AG04449 (cell line): ENCODE measurements around the gene KIAA0586.
"Not testable (repeated sequence)": the region's sequence is repeated elsewhere in the genome, so short reads cannot be mapped to it uniquely, and the experiment has no call there.

ENCODE experiments used
- CTCF ChIA-PET: fragments of 350-600 bp; formaldehyde crosslinking; extraction: SDS; loops from one replicate; lab custom pipeline; 2021; ENCODE audit warnings: antibody characterized with exemption; lab: Yijun Ruan, JAX
- POLR2A ChIA-PET: fragments of 400-600, 350-600 bp; formaldehyde crosslinking; extraction: SDS; loops from one replicate; lab custom pipeline; 2020; ENCODE audit warnings: antibody characterized with exemption, inconsistent platforms; lab: Yijun Ruan, JAX
- DNase-seq: peaks from one replicate; pipeline ENCODE4 v3.0.0-alpha.2; 2010; ENCODE audit warnings: low read depth, low spot score
- H3K4me3 ChIP-seq: 2 replicates; pipeline ENCODE4 v1.5.1; 2011; ENCODE audit warnings: low read depth, mild to moderate bottlenecking, control low read depth, low read length
- TF ChIP-seq, protein P1 (sequence below): IDR thresholded peaks from one replicate; pipeline ENCODE4 v1.5.1; 2011; ENCODE audit warnings: mild to moderate bottlenecking, moderate library complexity, low read length, control low read depth, inconsistent platforms; ENCODE audit not compliant: insufficient read depth; ENCODE audit errors: missing control alignments

KIAA0586 gene

DNA sequence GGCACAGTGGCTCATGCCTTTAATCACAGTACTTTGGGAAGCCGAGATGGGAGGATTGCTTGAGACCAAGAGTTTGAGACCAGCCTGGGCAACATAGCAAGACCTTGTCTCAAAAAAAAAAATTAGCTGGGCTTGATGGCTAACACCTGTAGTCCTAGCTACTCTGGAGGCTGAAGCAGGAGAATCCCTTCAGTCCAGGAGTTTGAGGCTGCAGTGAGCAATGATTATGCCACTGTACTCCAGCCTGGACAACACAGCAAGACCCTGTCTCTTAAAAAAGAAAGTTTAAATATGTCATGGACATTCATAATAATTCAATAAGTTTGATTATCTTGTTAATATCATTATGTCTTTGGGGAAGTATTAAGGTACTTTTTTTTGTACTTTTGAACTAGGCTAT is 38.9 kb downstream of the KIAA0586 start:
- DNase-seq: no peak
- POLR2A ChIA-PET: no interaction called here
- CTCF ChIA-PET: interaction anchor here (1.1 kb wide), 1 partner anchor 589 kb away, joined by 4 read pairs; no protein-coding TSS in a partner anchor
- TF ChIP-seq, protein P1, sequence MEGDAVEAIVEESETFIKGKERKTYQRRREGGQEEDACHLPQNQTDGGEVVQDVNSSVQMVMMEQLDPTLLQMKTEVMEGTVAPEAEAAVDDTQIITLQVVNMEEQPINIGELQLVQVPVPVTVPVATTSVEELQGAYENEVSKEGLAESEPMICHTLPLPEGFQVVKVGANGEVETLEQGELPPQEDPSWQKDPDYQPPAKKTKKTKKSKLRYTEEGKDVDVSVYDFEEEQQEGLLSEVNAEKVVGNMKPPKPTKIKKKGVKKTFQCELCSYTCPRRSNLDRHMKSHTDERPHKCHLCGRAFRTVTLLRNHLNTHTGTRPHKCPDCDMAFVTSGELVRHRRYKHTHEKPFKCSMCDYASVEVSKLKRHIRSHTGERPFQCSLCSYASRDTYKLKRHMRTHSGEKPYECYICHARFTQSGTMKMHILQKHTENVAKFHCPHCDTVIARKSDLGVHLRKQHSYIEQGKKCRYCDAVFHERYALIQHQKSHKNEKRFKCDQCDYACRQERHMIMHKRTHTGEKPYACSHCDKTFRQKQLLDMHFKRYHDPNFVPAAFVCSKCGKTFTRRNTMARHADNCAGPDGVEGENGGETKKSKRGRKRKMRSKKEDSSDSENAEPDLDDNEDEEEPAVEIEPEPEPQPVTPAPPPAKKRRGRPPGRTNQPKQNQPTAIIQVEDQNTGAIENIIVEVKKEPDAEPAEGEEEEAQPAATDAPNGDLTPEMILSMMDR: no peak
- no peak overlapping the region for H3K4me3 ChIP-seq

DNA sequence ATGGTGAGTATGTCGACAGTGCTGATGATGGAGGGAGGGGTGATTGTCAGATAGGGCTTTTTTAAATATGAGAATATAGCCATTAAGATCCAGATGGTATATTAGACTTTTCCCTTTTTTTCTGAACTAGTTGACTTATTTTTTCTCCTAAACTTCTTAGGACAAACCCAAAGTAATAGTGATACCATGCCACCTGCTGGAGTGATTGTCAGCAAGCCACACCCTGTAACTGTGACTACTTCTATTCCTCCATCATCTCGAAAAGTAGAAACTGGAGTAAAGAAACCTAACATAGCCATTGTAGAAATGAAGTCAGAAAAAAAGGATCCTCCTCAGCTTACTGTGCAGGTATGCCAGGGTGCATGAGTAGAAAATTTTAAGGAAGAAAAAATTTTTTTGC is 40.1 kb downstream of the KIAA0586 start:
- CTCF ChIA-PET: interaction anchor here (1.1 kb wide), 1 partner anchor 588 kb away, joined by 4 read pairs; no protein-coding TSS in a partner anchor
- H3K4me3 ChIP-seq: no peak overlapping the region
- POLR2A ChIA-PET: no interaction called here
- TF ChIP-seq, protein P1: no peak
- no peak for DNase-seq

DNA sequence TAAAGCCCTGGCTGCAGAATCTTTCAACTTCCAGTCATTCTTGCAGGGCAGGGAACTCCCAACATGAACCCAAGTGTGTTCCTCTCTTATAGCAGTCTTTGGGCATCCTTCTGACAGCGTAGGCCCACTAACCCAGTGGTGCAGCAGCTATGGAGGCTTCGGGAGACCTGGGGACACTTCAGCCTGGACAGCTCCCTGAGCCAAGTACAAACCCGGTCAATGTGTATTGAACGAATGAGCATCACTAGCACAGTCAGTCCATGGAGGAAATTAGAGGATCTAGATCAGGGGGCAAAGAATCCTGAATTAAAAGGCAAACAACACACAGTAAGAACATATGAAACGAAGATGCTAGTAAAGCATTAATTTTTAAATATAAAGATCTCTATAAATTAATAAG is 41.8 kb downstream of the KIAA0586 start:
- no peak for DNase-seq
- no peak overlapping the region for H3K4me3 ChIP-seq
- POLR2A ChIA-PET: no interaction called here
- CTCF ChIA-PET: no interaction called here
- TF ChIP-seq, protein P1: no peak

DNA sequence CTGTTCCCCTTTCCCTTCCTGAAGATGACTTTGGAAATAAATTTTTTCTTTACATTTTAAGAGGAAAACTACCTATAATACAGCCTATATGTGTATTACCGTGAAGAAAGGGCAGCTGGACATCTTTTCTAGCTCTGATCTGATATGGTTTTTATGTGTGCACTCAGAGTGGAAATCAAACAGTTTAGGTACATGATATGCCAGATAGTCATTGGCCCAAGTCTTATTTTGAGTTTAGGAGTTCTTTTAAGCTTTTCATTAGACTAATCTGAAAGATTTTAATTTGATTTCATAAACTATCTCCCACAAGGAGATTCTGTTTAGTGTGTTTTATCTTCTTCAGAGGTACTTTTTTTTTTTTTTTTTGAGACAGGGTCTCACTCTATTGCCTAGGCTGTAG is 48.8 kb downstream of the KIAA0586 start:
- H3K4me3 ChIP-seq: no peak overlapping the region
- CTCF ChIA-PET: interaction anchor here (0.9 kb wide), 1 partner anchor 25 kb away, joined by 3 read pairs; no protein-coding TSS in a partner anchor
- POLR2A ChIA-PET: no interaction called here
- TF ChIP-seq, protein P1: no peak
- no peak for DNase-seq

DNA sequence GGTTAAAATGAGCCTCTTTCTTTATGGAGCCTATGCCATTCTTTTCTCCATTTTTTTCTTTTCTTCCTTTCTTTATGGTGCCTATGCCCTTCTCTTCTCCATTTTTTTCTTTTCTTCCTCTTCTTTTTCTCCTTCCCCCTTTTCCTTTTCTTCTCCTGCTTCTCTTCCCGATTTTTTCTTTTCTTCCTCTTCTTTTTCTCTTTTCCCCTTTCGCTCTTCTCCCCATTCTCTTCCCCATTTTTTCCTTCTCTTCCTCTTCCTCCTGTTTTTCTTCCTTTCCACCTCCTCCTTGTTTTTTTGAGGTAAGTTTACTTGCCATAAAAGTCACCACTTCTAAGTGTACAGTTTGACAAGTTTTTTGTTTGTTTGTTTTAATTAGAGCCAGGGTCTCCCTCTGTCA is 50.1 kb downstream of the KIAA0586 start:
- H3K4me3 ChIP-seq: no peak overlapping the region
- TF ChIP-seq, protein P1: no peak
- DNase-seq: no peak
- POLR2A ChIA-PET: no interaction called here
- CTCF ChIA-PET: interaction anchor here (2.0 kb wide), 1 partner anchor 24 kb away, joined by 5 read pairs; no protein-coding TSS in a partner anchor

DNA sequence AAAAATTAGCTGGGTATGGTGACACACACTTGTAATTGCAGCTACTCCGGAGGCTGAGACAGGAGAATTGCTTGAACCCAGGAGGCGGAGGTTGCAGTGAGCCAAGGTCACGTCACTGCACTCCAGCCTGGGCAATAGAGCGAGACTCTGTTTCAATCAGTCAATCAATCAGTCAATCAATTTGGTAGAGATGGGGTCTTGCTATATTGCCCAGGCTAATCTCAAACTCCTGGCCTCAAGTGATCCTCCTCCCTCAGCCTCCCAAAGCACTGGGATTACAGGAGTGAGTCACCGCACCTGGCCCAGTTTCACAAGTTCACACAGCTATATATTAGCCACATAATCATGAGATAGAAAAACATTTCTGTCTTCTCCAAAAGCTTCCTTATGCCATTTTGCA is 50.8 kb downstream of the KIAA0586 start:
- POLR2A ChIA-PET, DNase-seq, H3K4me3 ChIP-seq: not testable (repeated sequence)
- CTCF ChIA-PET: interaction anchor here (2.0 kb wide), 1 partner anchor 23 kb away, joined by 5 read pairs; no protein-coding TSS in a partner anchor

DNA sequence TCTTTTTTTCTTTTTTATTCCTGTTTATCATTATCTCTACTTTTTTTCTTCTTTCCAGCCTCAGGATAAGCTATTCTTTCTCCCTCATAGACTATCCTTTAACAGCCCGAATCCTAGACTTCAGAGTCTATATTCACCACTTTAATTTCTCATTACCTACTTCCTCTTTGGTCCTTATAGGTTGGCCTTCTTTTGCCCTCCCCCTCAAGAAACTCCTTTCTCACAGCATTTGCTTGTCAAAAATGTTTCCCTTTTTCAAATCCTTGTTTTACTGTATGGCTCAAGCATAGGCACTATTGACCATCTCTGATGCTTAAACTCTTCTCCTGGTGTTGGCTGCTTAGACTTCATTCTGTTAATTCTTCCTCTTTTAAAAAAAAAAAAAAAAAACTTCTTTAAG is 52.5 kb downstream of the KIAA0586 start:
- H3K4me3 ChIP-seq: no peak overlapping the region
- ChIA-PET CTCF (no interaction called here), POLR2A (no interaction called here)
- DNase-seq: no peak
- TF ChIP-seq, protein P1: no peak
